ENCODE results near the gene KLF16.
A peak's percentile ranks its signal among the peaks of the same experiment; 100 is the strongest.
"Not testable (repeated sequence)": the region's sequence is repeated elsewhere in the genome, so short reads cannot be mapped to it uniquely, and the experiment has no call there.

Gene KLF16

DNA sequence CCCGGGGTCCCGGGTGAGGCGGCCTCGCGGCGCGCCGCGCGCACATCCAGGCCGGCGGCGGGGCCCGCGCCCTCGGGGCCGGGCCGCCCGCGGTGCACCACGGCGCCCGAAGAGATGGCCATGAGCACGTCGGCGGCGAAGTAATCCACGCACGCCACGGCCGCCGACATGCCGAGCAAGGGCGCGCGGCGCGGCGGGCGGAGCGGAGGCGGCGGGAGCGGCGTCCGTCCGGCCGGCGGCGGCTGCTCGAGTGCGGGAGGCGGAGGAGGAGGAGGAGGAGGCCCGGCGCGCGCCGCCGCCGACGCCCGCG, at the start of gene KLF16:
TSS of gene KLF16 (minus strand) at position 252 of the 310 bp plus-strand sequence. CDS start at position 170, 82 bp downstream.
- DNase-seq (ENCODE audit: low read depth in 2 of 2) = no peak

DNA sequence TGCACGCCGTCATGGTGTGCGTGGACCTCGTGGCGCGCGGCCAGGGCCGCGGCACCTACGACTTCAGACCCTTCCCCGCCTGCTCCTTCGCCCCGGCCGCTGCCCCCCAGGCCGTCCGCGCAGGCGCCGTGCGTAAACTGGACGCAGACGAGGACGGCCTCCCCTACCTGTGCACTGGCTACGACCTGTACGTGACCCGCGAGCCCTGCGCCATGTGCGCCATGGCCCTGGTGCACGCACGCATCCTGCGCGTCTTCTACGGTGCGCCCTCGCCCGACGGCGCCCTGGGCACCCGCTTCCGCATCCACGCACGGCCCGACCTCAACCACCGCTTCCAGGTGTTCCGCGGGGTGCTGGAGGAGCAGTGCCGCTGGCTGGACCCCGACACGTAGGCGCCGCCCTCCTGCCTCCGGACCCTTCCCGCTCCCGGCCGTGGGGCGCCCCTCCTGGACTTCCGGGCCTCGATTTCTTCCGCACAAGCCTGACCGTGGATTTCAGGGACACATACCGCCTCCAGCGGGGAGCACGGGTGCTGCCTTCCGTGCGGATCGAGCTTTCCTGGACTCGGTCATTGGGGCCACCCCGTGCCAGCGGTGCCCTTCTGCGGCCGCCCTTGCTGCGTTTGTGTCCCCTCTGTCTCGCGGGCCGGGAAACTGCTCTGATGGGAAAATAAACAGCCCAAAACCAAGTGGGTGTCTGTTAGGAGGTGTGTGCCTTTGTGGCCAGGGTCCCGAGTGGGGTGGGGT, 49.6 kb upstream of the KLF16 start:
- no peak for DNase-seq (ENCODE audit: low read depth in 2 of 2)

DNA sequence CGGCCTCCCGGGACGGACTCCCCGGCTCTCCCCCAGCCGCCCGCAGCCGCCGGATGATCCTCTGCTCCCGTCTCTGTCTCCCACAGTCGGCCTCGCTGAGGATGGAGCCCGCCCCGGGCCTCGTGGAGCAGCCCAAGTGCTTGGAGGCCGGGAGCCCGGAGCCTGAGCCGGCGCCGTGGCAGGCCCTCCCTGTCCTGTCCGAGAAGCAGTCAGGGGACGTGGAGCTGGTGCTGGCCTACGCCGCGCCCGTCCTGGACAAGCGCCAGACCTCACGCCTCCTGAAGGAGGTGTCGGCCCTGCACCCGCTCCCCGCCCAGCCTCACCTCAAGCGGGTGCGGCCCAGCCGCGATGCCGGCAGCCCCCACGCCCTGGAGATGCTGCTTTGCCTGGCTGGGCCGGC, 48.6 kb upstream of the KLF16 start:
- DNase-seq (ENCODE audit: low read depth in 2 of 2) = no peak

DNA sequence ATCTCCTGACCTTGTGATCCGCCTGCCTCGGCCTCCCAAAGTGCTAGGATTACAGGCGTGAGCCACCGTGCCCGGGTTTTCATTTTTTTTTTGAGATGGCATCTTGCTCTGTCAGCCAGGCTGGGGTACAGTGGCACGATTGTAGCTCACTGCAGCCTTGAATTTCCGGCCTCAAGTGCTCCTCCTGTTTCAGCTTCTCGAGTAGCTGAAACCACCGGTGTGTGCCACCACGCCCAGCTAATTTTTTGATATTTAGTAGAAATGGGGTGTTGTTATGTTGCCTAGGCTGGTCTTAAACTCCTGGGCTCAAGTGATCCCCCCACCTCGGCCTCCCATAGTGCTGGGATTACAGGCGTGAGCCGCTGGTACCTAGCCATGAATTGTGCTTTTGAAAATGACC, 47.7 kb upstream of the KLF16 start:
- no peak for DNase-seq (ENCODE audit: low read depth in 2 of 2)

DNA sequence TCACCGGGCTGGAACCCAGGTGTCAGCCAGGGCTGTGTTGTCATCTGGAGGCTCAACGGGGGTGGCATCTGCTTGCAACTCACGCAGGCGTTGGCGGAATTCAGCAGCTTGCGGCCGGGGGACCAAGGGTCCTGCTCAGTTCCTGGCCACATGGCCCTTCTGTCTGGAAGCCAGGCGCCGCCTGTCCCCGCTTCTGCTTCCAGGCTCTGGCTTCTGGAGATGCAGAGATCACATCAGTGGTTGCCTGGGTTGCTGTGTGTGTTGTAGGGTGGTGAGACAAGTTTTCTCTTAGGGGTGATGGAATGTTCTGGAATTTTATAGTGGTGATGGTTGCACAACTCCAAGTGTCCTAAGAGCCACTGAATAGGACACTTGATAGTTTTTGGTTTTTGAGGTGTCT, 46.8 kb upstream of the KLF16 start:
- no peak for DNase-seq (ENCODE audit: low read depth in 2 of 2)

DNA sequence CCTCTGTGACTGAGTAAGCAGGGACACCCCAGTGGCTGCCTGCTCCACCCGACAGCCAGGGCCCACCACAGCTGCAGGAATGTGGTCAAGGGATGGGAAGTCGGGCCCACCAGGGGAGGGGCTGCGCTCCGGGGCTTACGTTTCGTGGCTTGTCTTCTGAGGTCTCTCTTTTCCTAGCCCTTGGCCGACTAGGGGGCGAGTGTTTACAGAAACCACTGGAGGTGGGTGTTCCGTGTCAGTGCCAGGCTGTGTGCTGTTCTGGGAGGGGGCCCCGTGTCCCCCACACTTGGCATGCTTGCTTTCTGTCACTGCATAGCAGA, 46.3 kb upstream of the KLF16 start:
- DNase-seq (ENCODE audit: low read depth in 2 of 2) = no peak

DNA sequence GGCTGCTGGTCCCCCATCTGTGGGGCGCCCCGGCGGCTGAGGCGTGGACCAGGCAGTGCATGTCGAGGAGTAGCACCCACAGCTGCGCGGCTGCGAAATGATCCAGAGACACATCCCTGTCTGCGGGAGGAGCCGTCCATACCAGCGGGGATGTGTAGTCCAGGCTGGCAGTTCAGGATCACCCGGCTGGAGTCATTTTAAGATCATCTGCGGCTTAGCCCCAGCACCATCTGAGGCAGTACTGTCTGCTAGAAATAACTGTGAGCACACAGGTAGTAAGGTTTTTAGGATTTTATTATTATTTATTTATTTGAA, 44.9 kb upstream of the KLF16 start:
- DNase-seq (ENCODE audit: low read depth in 2 of 2) = no peak

DNA sequence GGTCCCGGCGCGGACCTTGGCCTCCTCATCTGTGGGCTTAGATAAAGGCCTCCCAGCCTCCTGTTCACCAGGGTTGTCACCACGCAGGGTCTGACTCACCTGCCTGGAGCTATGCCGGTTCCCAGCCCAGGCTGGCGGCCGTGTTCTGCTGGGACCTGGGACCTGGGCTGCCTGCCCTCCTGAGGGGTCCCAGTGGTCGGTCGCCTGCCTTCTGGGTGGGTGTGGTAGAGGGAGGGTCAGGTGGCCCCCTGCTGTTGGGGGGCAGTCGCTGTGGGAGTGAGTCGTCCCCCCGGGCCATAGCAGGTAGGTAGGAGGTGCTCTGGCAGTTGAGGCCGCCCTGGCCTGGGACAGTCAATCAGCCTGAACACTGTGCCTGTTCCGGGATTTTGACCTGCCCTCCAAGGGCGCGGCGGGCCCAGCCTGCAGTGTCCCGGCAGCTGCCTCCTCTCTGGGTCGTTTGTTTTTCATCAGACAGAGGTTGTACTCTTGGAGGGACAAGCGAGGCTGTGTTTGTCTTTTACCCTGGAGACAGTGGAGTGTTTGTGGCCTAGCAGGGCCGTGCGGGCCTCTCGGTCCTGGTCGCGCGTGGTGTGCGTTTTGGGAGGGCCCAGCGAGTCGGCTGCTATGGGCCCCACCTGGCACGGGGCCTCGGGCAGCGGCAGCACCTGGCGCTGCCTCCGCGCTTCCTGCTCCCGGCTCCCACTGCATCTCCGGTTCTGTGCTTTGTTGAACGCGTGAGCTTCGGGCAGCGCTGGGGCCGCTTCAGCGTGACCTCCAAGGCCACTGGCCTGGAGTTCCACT, 44.4 kb upstream of the KLF16 start:
- no peak for DNase-seq (ENCODE audit: low read depth in 2 of 2)

DNA sequence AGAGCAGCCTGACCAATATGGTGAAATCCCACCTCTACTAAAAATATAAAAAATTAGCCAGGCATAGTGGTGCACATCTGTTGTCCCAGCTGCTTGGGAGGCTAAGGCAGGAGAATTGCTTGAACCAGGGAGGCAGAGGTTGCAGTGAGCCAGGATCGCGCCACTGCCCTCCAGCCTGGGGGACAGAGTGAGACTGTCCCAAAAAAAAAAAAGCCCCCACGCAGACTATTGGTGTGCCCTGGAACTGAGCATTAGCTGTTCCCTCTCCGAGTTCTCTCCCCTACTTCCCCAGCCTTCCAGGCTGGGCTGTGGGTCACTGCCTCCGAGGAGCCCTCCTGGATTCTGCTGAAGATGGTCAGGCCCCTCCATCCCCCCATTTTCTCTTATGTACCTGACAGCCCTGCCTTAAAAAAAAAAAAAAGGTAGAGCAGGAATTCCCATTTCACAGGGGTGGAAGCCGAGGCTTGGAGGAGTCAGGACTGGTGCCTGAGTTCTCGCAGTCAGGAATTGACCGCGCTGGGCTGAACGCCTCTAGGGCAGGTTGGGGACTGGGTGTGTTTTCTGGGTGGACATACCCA, 43.7 kb upstream of the KLF16 start:
- no peak for DNase-seq (ENCODE audit: low read depth in 2 of 2)

DNA sequence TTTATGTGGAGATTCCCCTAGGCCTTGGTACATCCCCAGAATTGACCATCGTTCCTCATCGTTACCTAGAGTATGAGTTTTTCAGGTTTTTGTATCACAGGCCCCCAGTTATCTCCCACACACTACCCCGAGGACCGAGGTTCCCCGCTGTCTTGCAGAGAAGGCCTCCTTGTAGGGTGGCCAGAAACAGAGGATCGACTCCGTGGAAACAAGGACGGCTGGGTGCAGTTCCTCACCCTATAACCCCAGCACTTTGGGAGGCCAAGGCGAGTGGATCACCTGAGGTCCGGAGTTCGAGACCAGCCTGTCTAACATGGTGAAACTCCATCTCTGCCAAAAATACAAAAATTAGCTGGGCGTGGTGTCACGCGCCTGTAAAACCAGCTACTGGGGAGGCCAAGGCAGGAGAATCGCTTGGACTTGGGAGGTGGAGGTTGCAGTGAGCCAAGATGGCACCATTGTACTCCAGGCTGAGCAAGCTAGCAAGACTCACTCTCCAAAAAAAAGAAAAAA, 42.5 kb upstream of the KLF16 start:
- DNase-seq (ENCODE audit: low read depth in 2 of 2) = no peak

DNA sequence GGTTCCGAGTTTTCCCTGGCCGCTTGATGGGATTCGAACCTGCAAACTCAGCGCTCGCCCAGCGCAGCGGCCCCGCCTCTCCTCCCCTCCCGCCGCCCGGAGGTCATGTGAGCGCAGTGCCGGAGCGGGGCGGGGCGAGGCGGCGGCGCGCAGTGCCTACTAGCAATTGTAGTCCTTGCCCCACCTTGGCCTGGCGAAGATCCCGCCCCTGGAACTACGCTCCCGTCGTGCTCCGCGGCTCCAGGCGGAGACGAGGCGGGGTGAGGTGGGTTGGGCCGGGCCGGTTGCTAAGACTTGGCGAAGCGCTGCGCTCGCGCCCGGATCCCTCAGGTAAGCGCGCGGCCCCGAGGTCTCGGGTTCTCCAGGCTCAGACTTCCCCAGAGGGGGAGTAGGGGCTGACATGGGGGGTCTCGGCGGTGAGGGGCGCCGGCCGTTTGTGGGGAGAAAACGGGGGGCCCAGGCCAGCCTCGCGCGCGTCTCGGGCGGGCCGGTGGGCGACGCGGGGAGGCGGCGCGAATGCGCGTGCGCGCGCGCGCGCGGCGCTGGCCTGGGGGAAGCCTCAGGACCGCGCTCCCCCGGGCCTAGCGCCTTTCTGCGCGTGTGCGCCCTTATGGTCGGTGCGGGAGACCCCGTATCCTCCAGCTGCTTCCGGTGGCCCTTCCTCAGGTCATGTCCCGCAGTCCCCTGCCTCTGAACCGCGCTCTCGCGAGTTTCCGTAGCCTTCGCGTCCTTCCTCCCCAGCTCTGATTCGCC, 41.9 kb upstream of the KLF16 start, which contains the start of the genes ADAT3 and SCAMP4:
TSS of gene ADAT3 (plus strand) at position 290 of the 753 bp plus-strand sequence. CDS start 6,649 bp downstream, outside the sequence.
TSS of gene SCAMP4 (plus strand) at position 290 of the 753 bp plus-strand sequence. CDS start 9,621 bp downstream, outside the sequence.
- peak; percentile 95 to 97 for DNase-seq (ENCODE audit: low read depth in 2 of 2)

DNA sequence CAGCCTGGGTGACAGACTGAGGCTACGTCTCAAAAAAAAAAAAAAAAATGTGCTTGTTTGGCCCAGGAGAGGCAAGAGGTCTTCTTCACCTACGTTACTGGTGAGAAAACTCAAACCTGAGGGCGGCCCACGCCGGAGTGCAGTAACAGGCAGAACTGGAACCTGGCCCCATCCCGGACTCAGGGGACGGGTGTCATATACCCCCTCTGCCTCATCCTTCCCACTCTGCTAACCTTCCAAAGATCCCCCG, 41.4 kb upstream of the KLF16 start:
- DNase-seq (ENCODE audit: low read depth in 2 of 2) = no peak

DNA sequence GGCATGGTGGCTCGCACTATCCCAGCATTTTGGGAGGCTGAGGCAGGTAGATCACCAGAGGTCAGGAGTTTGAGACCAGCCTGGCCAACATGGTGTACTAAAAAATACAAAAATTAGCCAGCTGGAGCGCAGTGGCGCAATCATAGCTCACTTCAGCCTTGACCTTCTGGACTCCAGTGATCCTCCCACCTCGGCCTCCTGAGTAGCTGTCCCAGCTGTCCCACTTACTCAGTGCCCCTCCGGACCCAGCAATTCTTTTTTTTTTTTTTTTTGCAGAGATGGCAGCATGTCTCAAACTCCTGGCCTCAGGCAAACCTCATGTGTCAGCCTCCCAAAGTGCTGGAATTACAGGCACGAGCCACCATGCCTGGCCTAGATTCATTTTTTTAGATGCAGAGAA, 39.5 kb upstream of the KLF16 start:
- no peak for DNase-seq (ENCODE audit: low read depth in 2 of 2)

DNA sequence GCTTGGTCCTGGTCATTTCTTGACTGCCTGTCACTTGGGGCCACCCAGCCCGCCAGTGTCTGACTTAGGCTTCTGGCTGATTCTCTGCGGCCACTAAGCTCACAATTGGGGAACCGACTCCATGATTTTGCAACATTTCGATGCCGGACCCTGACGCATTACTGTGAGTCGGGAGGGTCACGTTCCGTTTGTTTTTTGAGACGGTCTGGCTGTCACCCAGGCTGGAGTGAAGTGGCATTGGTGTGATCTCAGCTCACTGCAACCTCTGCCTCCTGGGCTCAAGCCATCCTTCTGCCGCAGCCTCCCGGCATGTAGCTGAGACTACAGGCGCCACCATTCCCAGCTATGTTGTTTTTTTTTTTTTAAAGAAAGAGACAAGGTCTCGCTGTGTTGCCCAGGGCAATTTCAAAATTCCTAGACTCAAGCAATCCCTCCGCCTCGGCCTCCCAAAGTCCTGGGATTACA, 38.6 kb upstream of the KLF16 start:
- DNase-seq (ENCODE audit: low read depth in 2 of 2) = no peak

DNA sequence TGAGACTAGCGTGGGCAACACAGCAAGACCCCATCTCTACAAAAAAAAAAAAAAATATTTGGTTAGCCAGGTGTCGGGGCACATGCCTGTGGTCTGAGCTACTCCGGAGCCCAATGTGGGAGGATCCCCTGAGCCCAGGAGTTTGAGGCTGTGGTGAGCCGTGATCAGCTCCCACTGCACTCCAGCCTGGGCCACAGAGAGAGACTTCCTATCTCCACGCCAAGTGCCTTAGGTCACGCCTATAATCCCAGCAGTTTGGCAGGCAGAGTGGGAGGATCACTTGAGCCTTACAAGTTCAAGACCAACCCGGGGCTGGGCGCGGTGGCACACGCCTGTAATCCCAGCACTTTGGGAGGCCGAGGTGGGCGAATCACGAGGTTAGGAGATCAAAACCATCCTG, 33.1 kb upstream of the KLF16 start:
- DNase-seq (ENCODE audit: low read depth in 2 of 2) = no peak

DNA sequence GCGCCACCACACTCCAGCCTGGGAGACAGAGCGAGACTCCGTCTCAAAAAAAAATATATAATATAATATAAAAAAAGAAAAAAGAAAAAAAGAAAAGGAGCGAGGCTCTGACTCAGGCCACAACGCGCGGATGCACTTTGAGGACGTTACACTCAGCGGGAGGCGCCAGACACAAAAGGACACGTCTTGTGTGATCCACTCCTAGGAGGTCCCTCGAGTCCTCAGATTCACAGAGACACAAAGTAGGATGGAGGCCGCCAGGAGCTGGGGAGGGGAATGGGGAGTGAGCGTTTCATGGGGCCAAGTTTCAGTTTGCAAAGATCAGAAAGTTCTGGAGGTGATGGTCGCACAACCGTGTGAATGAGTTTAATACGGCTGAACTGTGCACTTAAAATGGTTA, 30.4 kb upstream of the KLF16 start:
- no peak for DNase-seq (ENCODE audit: low read depth in 2 of 2)

DNA sequence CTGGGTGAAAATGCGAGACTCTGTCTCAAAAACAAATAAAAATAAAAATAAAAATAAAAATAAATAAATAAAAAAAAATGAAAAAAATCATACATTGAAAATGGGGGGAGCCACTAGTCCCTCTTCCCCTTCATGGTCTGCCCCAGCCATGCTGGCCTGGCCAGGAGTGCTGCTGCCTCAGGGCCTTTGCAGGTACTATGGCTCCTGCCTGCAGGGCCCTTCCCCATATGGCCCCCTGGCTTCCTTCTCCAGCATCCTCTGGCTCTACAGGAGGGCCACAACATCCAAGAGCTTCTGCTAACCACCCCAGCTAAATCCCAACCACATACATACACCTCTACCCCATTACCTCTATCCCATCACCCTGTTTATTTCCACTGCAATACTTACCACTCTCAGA, 26.5 kb upstream of the KLF16 start:
- no peak for DNase-seq (ENCODE audit: low read depth in 2 of 2)

DNA sequence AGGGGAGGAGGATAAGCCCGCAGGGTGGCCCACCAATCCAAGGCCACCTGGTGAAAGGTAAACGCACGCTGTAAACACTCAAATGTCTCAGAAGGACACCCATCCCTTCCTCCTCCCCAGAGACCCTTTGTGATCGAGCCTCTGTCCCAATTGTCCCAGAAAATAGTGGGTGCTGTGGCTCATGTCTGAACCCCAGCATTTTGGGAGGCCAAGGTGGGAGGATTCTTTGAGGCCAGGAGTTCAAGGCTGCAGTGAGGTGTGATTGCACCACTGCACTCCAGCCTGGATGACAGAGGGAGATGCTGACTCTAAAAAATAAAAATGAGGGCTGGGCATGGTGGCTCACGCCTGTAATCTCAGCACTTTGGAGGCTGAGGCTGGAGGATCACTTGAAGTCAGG, 25.0 kb upstream of the KLF16 start:
- DNase-seq (ENCODE audit: low read depth in 2 of 2) = no peak

DNA sequence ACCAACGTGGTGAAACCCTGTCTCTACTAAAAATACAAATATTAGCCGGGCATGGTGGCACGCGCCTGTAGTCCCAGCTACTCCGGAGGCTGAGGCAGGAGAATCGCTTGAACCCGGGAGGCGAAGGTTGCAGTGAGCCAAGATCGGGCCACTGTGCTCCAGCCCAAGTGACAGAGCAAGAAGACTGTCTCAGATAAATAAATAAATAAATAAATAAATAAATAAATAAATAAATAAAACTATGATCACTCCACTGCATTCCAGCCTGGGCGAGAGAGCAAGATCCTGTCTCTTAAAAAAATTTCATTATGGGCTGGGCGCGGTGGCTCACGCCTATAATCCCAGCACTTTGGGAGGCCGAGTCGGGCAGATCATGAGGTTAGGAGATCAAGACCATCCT, 23.0 kb upstream of the KLF16 start:
- DNase-seq (ENCODE audit: low read depth in 2 of 2) = not testable (repeated sequence)

DNA sequence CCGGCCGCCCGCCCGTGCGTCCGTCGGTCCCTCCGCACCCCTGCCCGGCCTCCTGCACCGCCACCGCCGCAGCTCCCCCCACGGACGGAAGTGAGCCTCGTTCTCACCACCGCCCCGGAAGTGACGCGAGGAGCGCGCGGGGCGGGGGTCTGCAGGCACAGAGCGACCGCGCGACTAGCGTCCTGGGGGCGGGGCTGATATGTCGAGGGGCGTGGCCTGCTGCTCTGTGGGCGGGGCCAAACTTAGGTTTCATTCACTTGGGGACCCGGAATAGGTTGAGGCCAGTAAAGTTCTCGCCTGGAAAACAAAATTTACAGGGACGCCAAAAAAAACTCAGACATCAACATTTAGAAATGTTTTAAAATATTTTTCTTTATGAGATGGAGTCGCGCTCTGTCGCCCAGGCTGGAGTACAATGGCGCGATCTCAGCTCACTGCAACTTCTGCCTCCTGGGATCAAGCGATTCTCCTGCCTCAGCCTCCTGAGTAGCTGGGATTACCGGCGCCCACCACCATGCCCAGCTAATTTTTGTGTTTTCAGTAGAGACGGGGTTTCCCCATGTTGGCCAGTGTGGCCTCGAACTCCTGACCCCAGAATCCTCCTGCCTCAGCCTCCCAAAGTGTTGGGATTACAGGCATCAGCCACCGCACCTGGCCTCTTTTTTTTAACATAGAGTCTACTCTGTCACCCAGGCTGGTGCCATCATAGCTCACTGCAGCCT, 22.2 kb upstream of the KLF16 start, which contains the start of gene ABHD17A:
TSS of gene ABHD17A (minus strand) at position 99 of the 722 bp plus-strand sequence. CDS start 3,930 bp downstream, outside the sequence.
- peak; percentile 89 to 93 for DNase-seq (ENCODE audit: low read depth in 2 of 2)

DNA sequence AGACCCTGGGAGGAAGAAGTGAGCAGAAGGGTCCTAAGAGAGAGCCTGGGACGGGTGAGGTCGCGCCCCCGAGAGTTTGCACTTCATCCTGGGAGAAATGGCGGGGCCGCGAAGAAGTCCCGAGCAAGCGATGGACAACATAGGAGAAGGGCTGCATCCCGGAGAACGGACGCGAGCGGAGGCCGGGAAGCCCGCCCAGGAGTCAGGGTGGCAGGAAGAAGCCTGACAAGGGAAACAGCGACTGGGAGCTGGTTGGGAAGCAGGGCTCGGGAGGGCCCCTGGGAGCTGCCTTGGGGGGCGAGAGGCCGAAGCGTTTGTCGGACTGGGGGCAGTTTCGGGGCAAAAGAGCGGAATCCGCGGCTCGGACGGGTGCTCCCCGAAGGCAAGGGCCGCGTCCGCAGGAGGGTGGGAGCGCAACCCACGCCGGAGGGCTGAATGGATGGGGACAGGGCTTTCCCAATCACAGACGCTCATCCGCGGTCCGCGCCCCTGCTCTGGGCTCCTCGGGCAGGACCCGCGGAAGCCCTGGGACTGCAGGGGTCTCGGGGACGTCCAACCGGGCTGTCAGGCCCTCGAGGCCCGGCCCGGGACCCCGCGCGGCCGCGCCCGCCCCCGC, 21.4 kb upstream of the KLF16 start:
- no peak for DNase-seq (ENCODE audit: low read depth in 2 of 2)

Measured in activated CD8-positive, alpha-beta memory T cell treated with anti-CD3 and anti-CD28 coated beads for 4 hours (primary cell).